ENCODE data around the gene LRBA. TPM values are rescaled to one million over a fixed set of nuclear protein-coding genes. Genes with fewer than 3 reads are reported as not detected.

The LRBA gene
- total RNA-seq, 1 donor from 2014 or later: 103 TPM

DNA sequence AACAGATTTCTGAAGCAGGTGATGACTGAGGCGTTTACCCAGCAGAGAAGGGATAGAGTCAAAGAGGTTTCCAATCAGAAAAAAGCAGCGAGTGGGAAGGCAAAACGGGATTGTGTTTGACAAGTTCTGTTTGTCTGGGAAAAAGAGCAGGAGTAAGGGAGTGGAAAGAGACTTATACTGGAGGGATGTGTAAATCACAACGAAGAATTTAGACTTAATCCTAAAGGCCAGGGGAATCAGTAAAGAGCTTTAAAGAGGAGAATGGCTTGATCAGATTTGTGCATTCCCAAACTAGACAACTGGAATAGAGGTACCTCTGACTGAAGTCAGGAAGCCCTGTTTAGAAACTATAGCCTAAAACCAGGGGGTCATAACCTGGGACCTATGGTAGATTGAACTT is 31.5 kb upstream of the LRBA start:
- Histone ChIP-seq H3K4me3 (ENCODE audit: low read depth, low read length) (no peak overlapping the region), H3K36me3 (ENCODE audit: control insufficient read depth, insufficient read depth, low read length) (no peaks in the 10 kb centered on the region), H3K27me3 (ENCODE audit: control insufficient read depth, insufficient read depth, low read length) (no peaks in the 10 kb centered on the region)
- TF ChIP-seq, protein P1, sequence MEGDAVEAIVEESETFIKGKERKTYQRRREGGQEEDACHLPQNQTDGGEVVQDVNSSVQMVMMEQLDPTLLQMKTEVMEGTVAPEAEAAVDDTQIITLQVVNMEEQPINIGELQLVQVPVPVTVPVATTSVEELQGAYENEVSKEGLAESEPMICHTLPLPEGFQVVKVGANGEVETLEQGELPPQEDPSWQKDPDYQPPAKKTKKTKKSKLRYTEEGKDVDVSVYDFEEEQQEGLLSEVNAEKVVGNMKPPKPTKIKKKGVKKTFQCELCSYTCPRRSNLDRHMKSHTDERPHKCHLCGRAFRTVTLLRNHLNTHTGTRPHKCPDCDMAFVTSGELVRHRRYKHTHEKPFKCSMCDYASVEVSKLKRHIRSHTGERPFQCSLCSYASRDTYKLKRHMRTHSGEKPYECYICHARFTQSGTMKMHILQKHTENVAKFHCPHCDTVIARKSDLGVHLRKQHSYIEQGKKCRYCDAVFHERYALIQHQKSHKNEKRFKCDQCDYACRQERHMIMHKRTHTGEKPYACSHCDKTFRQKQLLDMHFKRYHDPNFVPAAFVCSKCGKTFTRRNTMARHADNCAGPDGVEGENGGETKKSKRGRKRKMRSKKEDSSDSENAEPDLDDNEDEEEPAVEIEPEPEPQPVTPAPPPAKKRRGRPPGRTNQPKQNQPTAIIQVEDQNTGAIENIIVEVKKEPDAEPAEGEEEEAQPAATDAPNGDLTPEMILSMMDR (IDR thresholded peaks at IDR 0.05; ENCODE audit: insufficient read depth, low read length, severe bottlenecking): no peak
- DNase-seq (ENCODE audit: low read depth): no peak
- no peak for FAIRE-seq

- no peak overlapping the region for H3K4me3 ChIP-seq (ENCODE audit: low read depth, low read length)
- FAIRE-seq: no peak
- no peaks in the 10 kb centered on the region for H3K27me3 ChIP-seq (ENCODE audit: control insufficient read depth, insufficient read depth, low read length)
- no peaks in the 10 kb centered on the region for H3K36me3 ChIP-seq (ENCODE audit: control insufficient read depth, insufficient read depth, low read length)
- DNase-seq (ENCODE audit: low read depth): no peak
- TF ChIP-seq, protein P1 (IDR thresholded peaks at IDR 0.05; ENCODE audit: insufficient read depth, low read length, severe bottlenecking): peak; percentile 10
These were observed 30.8 kb upstream of the LRBA start for GRCh38 chr4:151045907-151046306.

DNA sequence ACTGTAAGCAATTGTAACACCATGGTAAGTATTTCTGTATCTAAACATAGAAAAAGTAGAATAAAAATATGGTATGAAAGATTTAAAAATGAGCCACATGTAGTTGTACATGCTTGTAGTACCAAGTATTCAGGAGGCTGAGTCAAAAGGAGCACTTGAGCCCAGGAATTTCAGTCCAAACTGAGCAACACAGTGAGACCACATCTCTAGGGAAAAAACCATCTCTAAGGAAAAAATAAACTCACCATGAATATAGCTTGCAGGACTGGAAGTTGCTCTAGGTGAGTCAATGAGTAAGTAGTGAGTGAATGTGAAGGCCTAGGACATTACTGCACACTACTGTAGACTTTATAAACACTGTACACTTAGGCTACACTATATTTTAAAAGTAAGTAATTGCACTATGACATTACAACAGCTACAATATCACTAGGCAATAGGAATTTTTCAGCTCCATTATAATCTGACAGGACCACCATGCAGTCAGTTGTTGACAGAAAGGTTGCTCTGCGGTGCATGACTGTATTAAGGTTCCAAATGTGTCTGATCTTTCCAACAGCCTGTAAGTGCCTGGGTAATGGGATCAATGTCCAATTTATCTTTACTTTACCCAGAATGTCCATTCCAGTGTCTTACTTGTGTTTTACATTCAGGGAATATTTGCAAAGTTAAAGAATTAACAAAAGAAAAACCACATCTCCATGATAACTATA is 28.9 kb upstream of the LRBA start:
- TF ChIP-seq, protein P1 (IDR thresholded peaks at IDR 0.05; ENCODE audit: insufficient read depth, low read length, severe bottlenecking): no peak
- H3K36me3 ChIP-seq (ENCODE audit: control insufficient read depth, insufficient read depth, low read length): no peaks in the 10 kb centered on the region
- H3K4me3 ChIP-seq (ENCODE audit: low read depth, low read length): no peak overlapping the region
- FAIRE-seq: no peak
- peak; percentile 10 for DNase-seq (ENCODE audit: low read depth)
- no peaks in the 10 kb centered on the region for H3K27me3 ChIP-seq (ENCODE audit: control insufficient read depth, insufficient read depth, low read length)

DNA sequence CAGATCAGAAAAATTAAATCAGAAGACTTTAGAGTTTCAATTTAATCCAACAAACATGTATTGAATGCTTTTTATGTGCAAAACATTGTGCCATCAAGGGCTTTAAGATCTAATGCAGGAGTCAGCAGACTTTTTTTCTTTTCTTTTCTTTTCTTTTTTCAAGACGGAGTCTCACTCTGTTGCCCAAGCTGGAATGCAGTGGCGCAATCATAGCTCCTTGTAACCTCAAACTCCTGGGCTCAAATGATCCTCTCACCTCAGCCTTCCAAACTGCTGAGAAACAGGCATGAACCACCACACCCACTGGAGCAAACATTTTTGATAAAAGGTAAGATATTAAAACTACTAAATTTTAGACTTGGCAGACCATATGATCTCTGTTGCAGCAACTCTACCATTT is 24.6 kb upstream of the LRBA start:
- no peaks in the 10 kb centered on the region for H3K27me3 ChIP-seq (ENCODE audit: control insufficient read depth, insufficient read depth, low read length)
- TF ChIP-seq, protein P1 (IDR thresholded peaks at IDR 0.05; ENCODE audit: insufficient read depth, low read length, severe bottlenecking): no peak
- no peaks in the 10 kb centered on the region for H3K36me3 ChIP-seq (ENCODE audit: control insufficient read depth, insufficient read depth, low read length)
- FAIRE-seq: no peak
- DNase-seq (ENCODE audit: low read depth): peak; percentile 30
- no peak overlapping the region for H3K4me3 ChIP-seq (ENCODE audit: low read depth, low read length)

- TF ChIP-seq, protein P1 (IDR thresholded peaks at IDR 0.05; ENCODE audit: insufficient read depth, low read length, severe bottlenecking): no peak
- H3K4me3 ChIP-seq (ENCODE audit: low read depth, low read length): no peak overlapping the region
- no peaks in the 10 kb centered on the region for H3K27me3 ChIP-seq (ENCODE audit: control insufficient read depth, insufficient read depth, low read length)
- FAIRE-seq (no peak), DNase-seq (ENCODE audit: low read depth) (no peak)
- no peaks in the 10 kb centered on the region for H3K36me3 ChIP-seq (ENCODE audit: control insufficient read depth, insufficient read depth, low read length)
These were observed 23.5 kb upstream of the LRBA start for GRCh38 chr4:151038452-151039157.

Data from bronchial epithelial cell (primary cell).